CD8-positive, alpha-beta memory T cell (primary cell): ENCODE data around the gene ME2. TPM values are rescaled to one million over a fixed set of nuclear protein-coding genes. Genes with fewer than 3 reads are reported as not detected.
A peak's percentile ranks its signal among the peaks of the same experiment; 100 is the strongest.

Source experiments
- CTCF ChIA-PET: fragments of 350-600 bp; sonication (Branson Sonifier 250); formaldehyde crosslinking; loops from one replicate; lab custom pipeline; 2021; ENCODE audit warnings: antibody characterized with exemption; lab: Charles Lee
- POLR2A ChIA-PET: fragments of 350-600 bp; sonication (Branson Sonifier 250); formaldehyde crosslinking; loops from one replicate; lab custom pipeline; 2021; ENCODE audit warnings: antibody characterized with exemption; lab: Charles Lee
- DNase-seq, 5 donors: peaks; one replicate each; pipeline versions ENCODE4 v3.0.0 to v3.0.0-alpha.2; 2020 to 2022; ENCODE audit warnings: mixed read lengths in 1 of 5
- H3K27ac ChIP-seq: one replicate; pipeline ENCODE4 v1.7.0; 2013; ENCODE audit warnings: low read depth, mild to moderate bottlenecking, low read length, moderate library complexity
- H3K27me3 ChIP-seq: 2 replicates; pipeline ENCODE4 v1.7.0; 2013; ENCODE audit warnings: low read length, mild to moderate bottlenecking; ENCODE audit not compliant: insufficient read depth, poor library complexity, severe bottlenecking
- H3K36me3 ChIP-seq: 2 replicates; pipeline ENCODE4 v1.7.0; 2013; ENCODE audit warnings: mild to moderate bottlenecking, low read length, moderate library complexity; ENCODE audit not compliant: insufficient read depth
- H3K4me1 ChIP-seq: 2 replicates; pipeline ENCODE4 v1.7.0; 2013; ENCODE audit warnings: mild to moderate bottlenecking, low read length, moderate library complexity; ENCODE audit not compliant: insufficient read depth
- H3K4me3 ChIP-seq: 2 replicates; pipeline ENCODE4 v1.7.0; 2013; ENCODE audit warnings: mild to moderate bottlenecking, low read length
- H3K9me3 ChIP-seq: 2 replicates; pipeline ENCODE4 v1.7.0; 2013; ENCODE audit warnings: mild to moderate bottlenecking, low read length
- H3K27ac Mint-ChIP-seq, 8 donors: one replicate each; pipeline ENCODE4 v1.8.0; 2020 to 2021; ENCODE audit warnings: mixed read lengths in 8 of 8, mild to moderate bottlenecking in 6 of 8, inconsistent platforms in 3 of 8, moderate library complexity in 3 of 8
- H3K27me3 Mint-ChIP-seq, 2 donors: one replicate each; pipeline ENCODE4 v1.8.0; 2020 to 2021; ENCODE audit warnings: mixed read lengths in 2 of 2, mild to moderate bottlenecking in 1 of 2, moderate library complexity in 1 of 2
- H3K36me3 Mint-ChIP-seq, 3 donors: one replicate each; pipeline ENCODE4 v1.8.0; 2020 to 2021; ENCODE audit warnings: mixed read lengths in 3 of 3, inconsistent platforms in 1 of 3, mild to moderate bottlenecking in 1 of 3
- H3K4me1 Mint-ChIP-seq, 3 donors: one replicate each; pipeline ENCODE4 v1.8.0; 2020 to 2021; ENCODE audit warnings: mixed read lengths in 3 of 3, inconsistent platforms in 1 of 3, mild to moderate bottlenecking in 1 of 3
- H3K4me3 Mint-ChIP-seq, 7 donors: one replicate each; pipeline ENCODE4 v1.8.0; 2020 to 2021; ENCODE audit warnings: mixed read lengths in 7 of 7, mild to moderate bottlenecking in 6 of 7, moderate library complexity in 4 of 7, inconsistent platforms in 2 of 7
- H3K9me3 Mint-ChIP-seq, 5 donors: one replicate each; pipeline ENCODE4 v1.8.0; 2020 to 2022; ENCODE audit warnings: mixed read lengths in 5 of 5, mild to moderate bottlenecking in 3 of 5, moderate library complexity in 2 of 5, inconsistent platforms in 1 of 5
- polyA plus RNA-seq: library from polyadenylated mRNA; unstranded; fragments of 300-500 nt; fragmentation: Illumina TruSeq; gene quantifications from one replicate; pipeline ENCODE4 v1.2.3, GENCODE V29; 2021
- total RNA-seq, 2 experiments: library from RNA; stranded (reverse); gene quantifications; one replicate each; pipeline ENCODE4 v1.2.3, GENCODE V29; 2021

The ME2 gene
- total and polyA plus RNA-seq, 3 experiments from 2014 or later: 53.9 to 120 (median 114) TPM

DNA sequence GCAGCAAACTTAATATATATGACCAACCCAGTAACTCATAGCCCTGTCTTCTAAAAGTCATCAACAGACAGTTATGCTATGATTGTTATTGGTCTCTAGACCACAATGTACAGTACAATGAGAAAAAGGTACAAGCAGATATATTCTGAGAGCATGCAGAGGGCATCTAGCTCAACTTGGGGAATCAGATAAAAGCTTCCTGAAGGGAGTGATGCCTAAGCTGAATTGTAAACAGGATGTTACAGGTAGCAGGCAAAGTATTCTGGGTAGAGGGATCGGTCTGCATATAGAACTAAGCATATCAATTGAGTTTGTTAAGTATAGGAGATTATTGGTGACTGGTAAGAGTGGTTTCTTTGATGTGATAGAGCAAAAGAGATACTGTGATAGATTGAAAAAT, 30.3 kb downstream of the ME2 start:
- Mint-ChIP-seq H3K36me3 (peaks cover 25 to 80% (median 29%) of the 10 kb centered on the region in 3 donors), H3K27ac (peak overlapping the region in 7 of 8 donors; percentile 0 to 86 (median 18)), H3K9me3 (no peaks in the 10 kb centered on the region), H3K4me1 (peaks cover 23 to 35% (median 25%) of the 10 kb centered on the region in 3 donors), H3K27me3 (no peaks in the 10 kb centered on the region), H3K4me3 (no peak overlapping the region)
- no peaks in the 10 kb centered on the region for H3K9me3 ChIP-seq
- H3K4me3 ChIP-seq: no peak overlapping the region
- POLR2A ChIA-PET: no interaction called here
- no peaks in the 10 kb centered on the region for H3K27me3 ChIP-seq
- no peak overlapping the region for H3K27ac ChIP-seq
- CTCF ChIA-PET: no interaction called here
- peaks cover 22% of the 10 kb centered on the region for H3K36me3 ChIP-seq
- no peak for DNase-seq
- H3K4me1 ChIP-seq: peaks cover 5% of the 10 kb centered on the region

- CTCF ChIA-PET: no interaction called here
- no peaks in the 10 kb centered on the region for H3K27me3 ChIP-seq
- peaks cover 24% of the 10 kb centered on the region for H3K36me3 ChIP-seq
- Mint-ChIP-seq H3K9me3 (no peaks in the 10 kb centered on the region), H3K27me3 (no peaks in the 10 kb centered on the region), H3K4me3 (no peak overlapping the region), H3K27ac (peak overlapping the region in 4 of 8 donors; percentile 6 to 48 (median 24)), H3K4me1 (peaks cover 18 to 25% (median 23%) of the 10 kb centered on the region in 3 donors), H3K36me3 (peaks cover 17 to 79% (median 27%) of the 10 kb centered on the region in 3 donors)
- H3K27ac ChIP-seq: no peak overlapping the region
- H3K9me3 ChIP-seq: no peaks in the 10 kb centered on the region
- H3K4me3 ChIP-seq: no peak overlapping the region
- no peak for DNase-seq
- peaks cover 5% of the 10 kb centered on the region for H3K4me1 ChIP-seq
- POLR2A ChIA-PET: no interaction called here
Observed at GRCh38 chr18:50911006-50911405, 32.1 kb downstream of the ME2 start.

DNA sequence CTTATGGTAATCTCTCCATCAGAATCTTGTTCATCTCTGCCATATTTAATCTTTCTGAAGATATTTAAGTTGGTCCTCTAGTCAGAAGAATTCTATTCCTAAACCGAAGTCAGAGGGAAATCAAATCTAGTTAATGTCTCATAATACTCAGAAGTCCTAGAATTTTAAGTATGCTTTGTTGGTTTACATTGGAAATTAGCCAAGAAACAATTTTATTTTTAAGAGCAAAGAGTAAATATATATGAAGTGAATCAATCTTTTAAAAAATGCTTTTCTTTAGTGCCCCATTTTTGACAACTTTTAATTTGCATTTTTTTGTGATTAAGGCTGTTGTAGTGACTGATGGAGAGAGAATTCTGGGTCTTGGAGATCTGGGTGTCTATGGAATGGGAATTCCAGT, 38.1 kb downstream of the ME2 start:
- CTCF ChIA-PET: no interaction called here
- peak overlapping the region in 2 of 8 donors; percentile 15 to 76 for H3K27ac Mint-ChIP-seq

DNA sequence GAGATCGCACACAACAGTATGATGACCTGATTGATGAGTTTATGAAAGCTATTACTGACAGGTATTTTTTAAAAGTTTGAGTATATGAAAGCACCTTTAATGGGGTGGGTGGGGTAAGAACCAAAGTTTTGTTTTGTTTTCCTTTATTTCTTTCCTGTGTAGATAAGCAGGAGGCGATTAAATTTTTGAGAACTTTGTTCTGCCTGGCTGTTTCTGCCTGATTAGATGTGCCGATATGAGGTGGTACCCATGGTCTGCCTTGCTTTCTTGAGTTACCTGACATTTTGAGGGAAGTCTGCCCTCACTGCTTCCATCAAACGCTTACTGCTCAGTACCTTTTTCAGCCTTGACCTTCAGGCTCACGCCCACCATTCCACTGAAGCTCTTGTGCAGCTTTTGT, 39.2 kb downstream of the ME2 start:
- Histone ChIP-seq H3K4me1 (no peaks in the 10 kb centered on the region), H3K36me3 (peaks cover 27% of the 10 kb centered on the region), H3K27me3 (no peaks in the 10 kb centered on the region), H3K27ac (no peak overlapping the region), H3K4me3 (no peak overlapping the region), H3K9me3 (no peaks in the 10 kb centered on the region)
- DNase-seq: no peak
- H3K27me3 Mint-ChIP-seq: no peaks in the 10 kb centered on the region
- POLR2A ChIA-PET: no interaction called here
- CTCF ChIA-PET: no interaction called here
- H3K36me3 Mint-ChIP-seq: peaks cover 7 to 82% (median 42%) of the 10 kb centered on the region in 3 donors
- H3K4me1 Mint-ChIP-seq: peaks cover 3 to 18% (median 5%) of the 10 kb centered on the region in 3 donors
- no peak overlapping the region for H3K4me3 Mint-ChIP-seq
- H3K9me3 Mint-ChIP-seq: no peaks in the 10 kb centered on the region
- peak overlapping the region in 2 of 8 donors; percentile 35 to 73 for H3K27ac Mint-ChIP-seq

More for the DNA sequence above, 38.1 kb downstream of the ME2 start:
- POLR2A ChIA-PET: interaction anchor here (0.6 kb wide), 1 partner anchor 35 kb away, joined by 5 read pairs; no protein-coding TSS in a partner anchor
- Mint-ChIP-seq H3K36me3 (peaks cover 7 to 77% (median 38%) of the 10 kb centered on the region in 3 donors), H3K4me1 (peaks cover 3 to 18% (median 5%) of the 10 kb centered on the region in 3 donors), H3K9me3 (no peaks in the 10 kb centered on the region), H3K27me3 (no peaks in the 10 kb centered on the region), H3K4me3 (no peak overlapping the region)
- H3K27me3 ChIP-seq: no peaks in the 10 kb centered on the region
- no peaks in the 10 kb centered on the region for H3K9me3 ChIP-seq
- H3K4me3 ChIP-seq: no peak overlapping the region
- no peak for DNase-seq
- no peak overlapping the region for H3K27ac ChIP-seq
- peaks cover 23% of the 10 kb centered on the region for H3K36me3 ChIP-seq
- H3K4me1 ChIP-seq: no peaks in the 10 kb centered on the region

DNA sequence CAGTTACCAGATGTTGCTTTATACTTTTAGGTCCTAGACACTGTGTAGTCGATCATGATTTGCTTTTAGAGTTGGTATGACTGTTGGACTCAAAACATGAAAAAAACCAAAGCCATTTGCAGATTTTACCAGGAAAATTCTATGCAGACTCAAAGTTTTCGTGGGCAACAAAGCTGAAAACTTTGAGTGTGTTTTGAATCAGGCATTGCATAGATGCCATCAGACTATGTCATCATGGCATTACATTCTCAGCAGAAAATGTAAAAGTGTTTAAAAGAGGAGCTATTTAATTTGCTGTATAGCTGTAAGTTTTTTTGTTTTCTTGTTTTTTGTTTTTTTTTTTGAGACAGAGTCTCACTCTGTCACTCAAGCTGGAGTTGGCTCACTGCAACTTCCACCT, 45.5 kb downstream of the ME2 start:
- Histone ChIP-seq H3K27ac (no peak overlapping the region), H3K36me3 (peaks cover 27% of the 10 kb centered on the region), H3K4me3 (no peak overlapping the region), H3K4me1 (no peaks in the 10 kb centered on the region), H3K9me3 (no peaks in the 10 kb centered on the region), H3K27me3 (no peaks in the 10 kb centered on the region)
- peaks cover 0 to 2% (median 0%) of the 10 kb centered on the region in 5 donors for H3K9me3 Mint-ChIP-seq
- peaks cover 0 to 4% (median 0%) of the 10 kb centered on the region in 3 donors for H3K4me1 Mint-ChIP-seq
- ChIA-PET POLR2A (interaction anchor here (0.6 kb wide), 1 partner anchor 11 kb away, joined by 3 read pairs; no protein-coding TSS in a partner anchor), CTCF (no interaction called here)
- H3K27me3 Mint-ChIP-seq: no peaks in the 10 kb centered on the region
- H3K36me3 Mint-ChIP-seq: peaks cover 18 to 77% (median 45%) of the 10 kb centered on the region in 3 donors
- no peak overlapping the region for H3K27ac Mint-ChIP-seq
- no peak for DNase-seq
- H3K4me3 Mint-ChIP-seq: no peak overlapping the region

GRCh38 chr18:50926521-50926920, 47.6 kb downstream of the ME2 start:
- Histone ChIP-seq H3K36me3 (peaks cover 23% of the 10 kb centered on the region), H3K9me3 (no peaks in the 10 kb centered on the region), H3K4me3 (no peak overlapping the region), H3K27me3 (no peaks in the 10 kb centered on the region), H3K4me1 (no peaks in the 10 kb centered on the region), H3K27ac (no peak overlapping the region)
- H3K36me3 Mint-ChIP-seq: peaks cover 18 to 68% (median 37%) of the 10 kb centered on the region in 3 donors
- peaks cover 0 to 4% (median 0%) of the 10 kb centered on the region in 3 donors for H3K4me1 Mint-ChIP-seq
- peaks cover 0 to 2% (median 0%) of the 10 kb centered on the region in 5 donors for H3K9me3 Mint-ChIP-seq
- no peak overlapping the region for H3K4me3 Mint-ChIP-seq
- H3K27me3 Mint-ChIP-seq: no peaks in the 10 kb centered on the region
- POLR2A ChIA-PET: no interaction called here
- CTCF ChIA-PET: no interaction called here
- H3K27ac Mint-ChIP-seq: no peak overlapping the region
- no peak for DNase-seq

DNA sequence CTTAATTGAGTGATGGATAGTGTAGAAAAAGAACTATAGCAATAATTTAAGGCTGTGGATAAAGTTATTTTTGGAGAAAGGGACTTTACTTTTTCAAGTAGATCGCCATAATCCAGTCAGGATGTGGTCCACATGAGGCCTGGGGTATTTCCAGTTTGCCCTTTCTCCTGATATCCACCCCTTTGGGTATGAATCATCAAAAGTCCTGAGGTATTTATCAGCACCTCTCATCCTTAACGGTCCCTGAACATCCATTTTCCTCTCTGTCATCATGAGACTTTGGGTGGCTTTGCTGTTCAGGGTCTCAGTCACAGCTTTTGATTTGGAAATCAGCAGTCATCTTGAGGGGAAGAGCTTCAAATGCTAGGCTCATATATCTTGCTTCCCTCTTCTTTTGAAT, 49.6 kb downstream of the ME2 start:
- H3K9me3 Mint-ChIP-seq: peaks cover 0 to 2% (median 0%) of the 10 kb centered on the region in 5 donors
- peaks cover 18 to 64% (median 26%) of the 10 kb centered on the region in 3 donors for H3K36me3 Mint-ChIP-seq
- Histone ChIP-seq H3K27ac (no peak overlapping the region), H3K9me3 (no peaks in the 10 kb centered on the region), H3K27me3 (no peaks in the 10 kb centered on the region), H3K36me3 (peaks cover 19% of the 10 kb centered on the region), H3K4me3 (no peak overlapping the region), H3K4me1 (no peaks in the 10 kb centered on the region)
- no peaks in the 10 kb centered on the region for H3K27me3 Mint-ChIP-seq
- POLR2A ChIA-PET: no interaction called here
- DNase-seq: no peak
- H3K4me1 Mint-ChIP-seq: peaks cover 0 to 4% (median 0%) of the 10 kb centered on the region in 3 donors
- CTCF ChIA-PET: no interaction called here
- H3K4me3 Mint-ChIP-seq: no peak overlapping the region
- H3K27ac Mint-ChIP-seq: peak overlapping the region in 2 of 8 donors; percentile 57 to 86

DNA sequence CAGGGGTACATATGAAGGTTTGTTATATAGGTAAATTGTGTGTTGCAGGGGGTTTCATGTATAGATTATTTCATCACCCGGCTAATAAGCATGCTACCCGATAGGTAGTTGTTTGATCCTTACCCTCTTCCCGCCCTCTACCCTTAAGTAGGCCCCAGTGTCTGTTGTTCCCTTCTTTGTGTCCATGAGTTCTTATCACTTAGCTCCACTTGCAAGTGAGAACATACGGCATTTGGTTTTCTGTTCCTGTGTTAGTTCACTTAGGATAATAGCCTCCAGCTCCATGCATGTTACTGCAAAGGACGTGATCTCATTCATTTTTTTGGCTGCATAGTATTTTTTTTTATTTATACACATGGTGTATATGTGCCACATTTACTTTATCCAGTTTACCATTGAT, 54.8 kb downstream of the ME2 start:
- peaks cover 2 to 8% (median 4%) of the 10 kb centered on the region in 3 donors for H3K4me1 Mint-ChIP-seq
- Histone ChIP-seq H3K36me3 (no peaks in the 10 kb centered on the region), H3K4me3 (no peak overlapping the region), H3K27me3 (no peaks in the 10 kb centered on the region), H3K9me3 (no peaks in the 10 kb centered on the region), H3K27ac (no peak overlapping the region), H3K4me1 (no peaks in the 10 kb centered on the region)
- H3K36me3 Mint-ChIP-seq: peaks cover 0 to 56% (median 10%) of the 10 kb centered on the region in 3 donors
- H3K9me3 Mint-ChIP-seq: no peaks in the 10 kb centered on the region
- no peak overlapping the region for H3K4me3 Mint-ChIP-seq
- H3K27ac Mint-ChIP-seq: peak overlapping the region in 3 of 8 donors; percentile 10 to 43 (median 21)
- POLR2A ChIA-PET: no interaction called here
- H3K27me3 Mint-ChIP-seq: no peaks in the 10 kb centered on the region
- CTCF ChIA-PET: no interaction called here
- DNase-seq: no peak
